ENCODE measurements around the gene CADPS2. TPM values are rescaled to one million over a fixed set of nuclear protein-coding genes. Genes with fewer than 3 reads are reported as not detected.

CADPS2 gene
- total RNA-seq, 1 experiment from 2014 or later = 7.4 TPM

- TF ChIP-seq CTCF (IDR thresholded peaks at IDR 0.05; ENCODE audit: unreplicated experiment) = no peak
- no peak for DNase-seq (ENCODE audit: unreplicated experiment)
- POLR2A ChIA-PET = no interaction called here
- Mint-ChIP-seq H3K9me3 (ENCODE audit: unreplicated experiment) (no peaks in the 10 kb centered on the region), H3K36me3 (ENCODE audit: insufficient read depth, unreplicated experiment) (no peaks in the 10 kb centered on the region), H3K27ac (ENCODE audit: low read depth, unreplicated experiment) (no peak overlapping the region), H3K27me3 (ENCODE audit: insufficient read depth, unreplicated experiment) (no peaks in the 10 kb centered on the region), H3K4me1 (ENCODE audit: insufficient read depth, unreplicated experiment) (no peaks in the 10 kb centered on the region), H3K4me3 (ENCODE audit: unreplicated experiment) (no peak overlapping the region)
- CTCF ChIA-PET = interaction anchor here (1.0 to 1.1 kb wide), 2 partner anchors 21 to 589 kb away, joined by 3 to 4 read pairs; no protein-coding TSS in a partner anchor
- BruUV-seq (replicated peaks) = no TSS peak
- intact Hi-C loops (cut with micrococcal nuclease) = no loop called here
Observed at GRCh38 chr7:122553761-122554160, 332.5 kb downstream of the CADPS2 start.

GRCh38 chr7:122552769-122553168, 333.5 kb downstream of the CADPS2 start:
- no peaks in the 10 kb centered on the region for H3K36me3 Mint-ChIP-seq (ENCODE audit: insufficient read depth, unreplicated experiment)
- BruUV-seq (replicated peaks) = no TSS peak
- ChIA-PET POLR2A (interaction anchor here (1.0 kb wide), 1 partner anchor 14 kb away, joined by 3 read pairs; no protein-coding TSS in a partner anchor), CTCF (interaction anchor here (0.6 to 2.6 kb wide), 2 partner anchors 20 to 41 kb away, joined by 3 to 9 read pairs; no protein-coding TSS in a partner anchor)
- no peak for DNase-seq (ENCODE audit: unreplicated experiment)
- no peaks in the 10 kb centered on the region for H3K4me1 Mint-ChIP-seq (ENCODE audit: insufficient read depth, unreplicated experiment)
- H3K27ac Mint-ChIP-seq (ENCODE audit: low read depth, unreplicated experiment) = no peak overlapping the region
- no peaks in the 10 kb centered on the region for H3K27me3 Mint-ChIP-seq (ENCODE audit: insufficient read depth, unreplicated experiment)
- no peak overlapping the region for H3K4me3 Mint-ChIP-seq (ENCODE audit: unreplicated experiment)
- no peak for TF ChIP-seq CTCF (IDR thresholded peaks at IDR 0.05; ENCODE audit: unreplicated experiment)
- intact Hi-C loops (cut with micrococcal nuclease) = no loop called here
- H3K9me3 Mint-ChIP-seq (ENCODE audit: unreplicated experiment) = no peaks in the 10 kb centered on the region

- no peak for TF ChIP-seq CTCF (IDR thresholded peaks at IDR 0.05; ENCODE audit: unreplicated experiment)
- POLR2A ChIA-PET = no interaction called here
- H3K4me1 Mint-ChIP-seq (ENCODE audit: insufficient read depth, unreplicated experiment) = no peaks in the 10 kb centered on the region
- no TSS peak for BruUV-seq (replicated peaks)
- no peaks in the 10 kb centered on the region for H3K36me3 Mint-ChIP-seq (ENCODE audit: insufficient read depth, unreplicated experiment)
- H3K9me3 Mint-ChIP-seq (ENCODE audit: unreplicated experiment) = no peaks in the 10 kb centered on the region
- H3K4me3 Mint-ChIP-seq (ENCODE audit: unreplicated experiment) = no peak overlapping the region
- CTCF ChIA-PET = interaction anchor here (0.7 to 2.6 kb wide), 4 partner anchors 12 to 517 kb away, joined by 3 to 9 read pairs (median 4); no protein-coding TSS in a partner anchor
- H3K27ac Mint-ChIP-seq (ENCODE audit: low read depth, unreplicated experiment) = no peak overlapping the region
- no peak for DNase-seq (ENCODE audit: unreplicated experiment)
- intact Hi-C loops (cut with micrococcal nuclease) = loop anchor here (1.0 kb wide), 1 partner anchor 604 kb away; no protein-coding TSS in a partner anchor
- H3K27me3 Mint-ChIP-seq (ENCODE audit: insufficient read depth, unreplicated experiment) = no peaks in the 10 kb centered on the region
Observed at GRCh38 chr7:122550545-122550944, 335.7 kb downstream of the CADPS2 start.

GRCh38 chr7:122549578-122549977, 336.7 kb downstream of the CADPS2 start:
- H3K27me3 Mint-ChIP-seq (ENCODE audit: insufficient read depth, unreplicated experiment) = no peaks in the 10 kb centered on the region
- no peaks in the 10 kb centered on the region for H3K9me3 Mint-ChIP-seq (ENCODE audit: unreplicated experiment)
- no peak overlapping the region for H3K4me3 Mint-ChIP-seq (ENCODE audit: unreplicated experiment)
- CTCF ChIA-PET = interaction anchor here (0.6 kb wide), 1 partner anchor 505 kb away, joined by 3 read pairs; no protein-coding TSS in a partner anchor
- no TSS peak for BruUV-seq (replicated peaks)
- no peak for DNase-seq (ENCODE audit: unreplicated experiment)
- no peaks in the 10 kb centered on the region for H3K36me3 Mint-ChIP-seq (ENCODE audit: insufficient read depth, unreplicated experiment)
- no peak overlapping the region for H3K27ac Mint-ChIP-seq (ENCODE audit: low read depth, unreplicated experiment)
- no peak for TF ChIP-seq CTCF (IDR thresholded peaks at IDR 0.05; ENCODE audit: unreplicated experiment)
- H3K4me1 Mint-ChIP-seq (ENCODE audit: insufficient read depth, unreplicated experiment) = no peaks in the 10 kb centered on the region
- POLR2A ChIA-PET = no interaction called here
- intact Hi-C loops (cut with micrococcal nuclease) = no loop called here

Measured in MCF 10A (cell line).